Uterus (tissue), 4 donors: ENCODE results near the gene CTDSP2. TPM values are rescaled to one million over a fixed set of nuclear protein-coding genes. Genes with fewer than 3 reads are reported as not detected.

Experiments
- DNase-seq, 2 donors: peaks; one replicate each; pipeline ENCODE4 v3.0.0-alpha.2; 2019 to 2020
- H3K27ac ChIP-seq, 2 donors: fragments of 200-600 bp; sonication (generic); 1 replicate in 1 of 2; 2 replicates in 1 of 2; pipeline ENCODE4 v1.5.1; 2016 to 2018
- H3K27me3 ChIP-seq, 2 donors: fragments of 200-600 bp; sonication (generic); one replicate each; pipeline ENCODE4 v1.5.1; 2018 to 2019; ENCODE audit warnings: control low read depth in 1 of 2
- H3K36me3 ChIP-seq, 2 donors: fragments of 200-600 bp; sonication (generic); one replicate each; pipeline ENCODE4 v1.5.1; 2019; ENCODE audit warnings: control low read depth in 1 of 2
- H3K4me1 ChIP-seq, 2 donors: fragments of 200-600 bp; sonication (generic); one replicate each; pipeline ENCODE4 v1.5.1; 2018 to 2019; ENCODE audit warnings: control low read depth in 1 of 2
- H3K4me3 ChIP-seq, 2 donors: fragments of 200-600 bp; sonication (generic); 1 replicate in 1 of 2; 2 replicates in 1 of 2; pipeline ENCODE4 v1.5.1; 2018 to 2019; ENCODE audit warnings: mild to moderate bottlenecking in 1 of 2
- H3K9me3 ChIP-seq, 2 donors: fragments of 200-600 bp; sonication (generic); one replicate each; pipeline ENCODE4 v1.5.1; 2019; ENCODE audit warnings: control low read depth in 1 of 2
- POLR2A ChIP-seq, 2 donors: fragments of 450-650 bp; IDR thresholded peaks; one replicate each; pipeline ENCODE4 v1.6.1; 2016; ENCODE audit warnings: antibody characterized with exemption in 2 of 2, mild to moderate bottlenecking in 1 of 2, moderate library complexity in 1 of 2
- intact Hi-C: fragments of 100-400 bp; cut with DNase I; formaldehyde crosslinking; loops from one replicate; pipeline ENCODE4 v1.15.1; 2023; ENCODE audit warnings: low total_unique reads
- total RNA-seq, 4 donors: library from RNA; depleted of rRNA in 3 of 4; stranded (reverse); fragments of >200 nt in 3 of 4; gene quantifications; one replicate each; pipeline versions ENCODE4 v1.1.0 to v1.2.4, GENCODE V29; 2014 to 2023
- TF ChIP-seq, protein P1 (sequence below), 4 experiments: fragments of 200-600 bp in 2 of 4; fragments of 450-650 bp in 2 of 4; sonication (generic) in 2 of 4; IDR thresholded peaks; one replicate each; pipeline ENCODE4 v1.5.1; 2016 to 2019; ENCODE audit warnings: antibody characterized with exemption in 4 of 4, mild to moderate bottlenecking in 2 of 4, moderate library complexity in 1 of 4
- donor health status: DM: yes; HTN: yes; CAD: no.

Gene CTDSP2
- total RNA-seq, 4 donors from 2014 or later, result 66.2 to 212 (median 90.9) TPM

DNA sequence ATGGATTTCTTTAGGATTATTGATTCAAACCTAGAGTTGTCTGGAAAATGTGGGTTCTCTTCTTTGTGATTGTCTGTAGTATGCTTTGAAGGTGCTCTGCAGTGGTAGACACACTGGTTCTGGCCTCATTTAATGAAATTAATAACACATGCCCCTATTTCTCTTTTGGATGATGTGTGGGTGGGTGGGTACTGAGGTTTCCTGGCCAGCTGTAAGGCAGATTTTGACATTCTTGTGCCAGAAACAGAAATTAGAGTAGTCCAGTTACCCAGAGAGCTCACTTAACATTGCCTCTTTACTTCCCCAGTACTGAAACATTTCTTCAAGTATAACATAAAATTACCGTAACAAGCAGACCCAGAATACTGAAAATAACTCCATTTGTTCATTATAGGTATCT, 49.5 kb downstream of the CTDSP2 start:
- intact Hi-C loops, result no loop called here
- Histone ChIP-seq H3K4me1 (no peaks in the 10 kb centered on the region), H3K4me3 (no peak overlapping the region), H3K27me3 (no peaks in the 10 kb centered on the region), H3K36me3 (no peaks in the 10 kb centered on the region), H3K9me3 (no peaks in the 10 kb centered on the region), H3K27ac (no peak overlapping the region)
- TF ChIP-seq, protein P1, sequence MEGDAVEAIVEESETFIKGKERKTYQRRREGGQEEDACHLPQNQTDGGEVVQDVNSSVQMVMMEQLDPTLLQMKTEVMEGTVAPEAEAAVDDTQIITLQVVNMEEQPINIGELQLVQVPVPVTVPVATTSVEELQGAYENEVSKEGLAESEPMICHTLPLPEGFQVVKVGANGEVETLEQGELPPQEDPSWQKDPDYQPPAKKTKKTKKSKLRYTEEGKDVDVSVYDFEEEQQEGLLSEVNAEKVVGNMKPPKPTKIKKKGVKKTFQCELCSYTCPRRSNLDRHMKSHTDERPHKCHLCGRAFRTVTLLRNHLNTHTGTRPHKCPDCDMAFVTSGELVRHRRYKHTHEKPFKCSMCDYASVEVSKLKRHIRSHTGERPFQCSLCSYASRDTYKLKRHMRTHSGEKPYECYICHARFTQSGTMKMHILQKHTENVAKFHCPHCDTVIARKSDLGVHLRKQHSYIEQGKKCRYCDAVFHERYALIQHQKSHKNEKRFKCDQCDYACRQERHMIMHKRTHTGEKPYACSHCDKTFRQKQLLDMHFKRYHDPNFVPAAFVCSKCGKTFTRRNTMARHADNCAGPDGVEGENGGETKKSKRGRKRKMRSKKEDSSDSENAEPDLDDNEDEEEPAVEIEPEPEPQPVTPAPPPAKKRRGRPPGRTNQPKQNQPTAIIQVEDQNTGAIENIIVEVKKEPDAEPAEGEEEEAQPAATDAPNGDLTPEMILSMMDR (IDR thresholded peaks at IDR 0.05), result no peak
- no peak for TF ChIP-seq POLR2A (IDR thresholded peaks at IDR 0.05)
- DNase-seq, result no peak

DNA sequence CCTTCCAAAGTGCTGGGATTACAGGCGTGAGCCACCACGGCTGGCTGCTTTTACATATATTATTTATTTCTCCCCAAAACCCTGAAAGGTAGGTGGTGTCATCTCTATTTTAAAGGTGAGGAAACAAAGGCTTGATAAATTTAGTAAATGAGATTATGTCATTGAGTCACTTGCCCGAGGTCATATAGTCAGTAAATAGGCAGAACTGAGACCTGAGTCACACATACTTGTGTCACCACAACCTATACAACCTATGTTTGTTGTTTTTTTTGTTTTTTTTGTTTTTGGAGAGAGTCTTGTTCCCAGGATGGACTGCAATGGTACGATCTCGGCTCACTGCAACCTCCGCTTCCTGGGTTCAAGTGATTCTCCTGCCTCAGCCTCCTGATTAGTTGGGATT, 51.2 kb downstream of the CTDSP2 start:
- Histone ChIP-seq H3K36me3 (no peaks in the 10 kb centered on the region), H3K27me3 (no peaks in the 10 kb centered on the region), H3K4me1 (no peaks in the 10 kb centered on the region), H3K9me3 (no peaks in the 10 kb centered on the region), H3K4me3 (no peak overlapping the region), H3K27ac (no peak overlapping the region)
- intact Hi-C loops, result no loop called here
- no peak for DNase-seq
- TF ChIP-seq, protein P1 (IDR thresholded peaks at IDR 0.05), result no peak
- TF ChIP-seq POLR2A (IDR thresholded peaks at IDR 0.05), result no peak

DNA sequence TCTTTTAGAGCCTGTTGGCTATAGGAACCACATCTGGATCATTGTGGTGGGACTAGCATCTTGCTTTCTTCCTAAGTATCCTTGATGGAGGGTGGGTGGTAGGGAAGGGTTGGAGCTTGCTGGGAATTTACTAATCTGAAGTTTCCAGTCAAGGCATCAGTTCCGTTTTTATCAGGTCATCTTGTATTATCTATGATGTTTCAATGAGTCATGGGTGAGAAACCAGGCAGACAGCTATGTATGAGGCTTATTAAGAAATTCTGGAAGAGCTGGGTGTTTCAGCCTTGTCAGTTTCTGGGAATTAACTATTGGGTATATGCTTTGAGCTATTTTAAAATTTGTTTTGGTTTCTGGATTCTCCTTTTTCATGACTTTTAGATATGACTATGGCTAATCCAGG, 52.6 kb downstream of the CTDSP2 start:
- Histone ChIP-seq H3K36me3 (no peaks in the 10 kb centered on the region), H3K27ac (no peak overlapping the region), H3K27me3 (no peaks in the 10 kb centered on the region), H3K4me1 (no peaks in the 10 kb centered on the region), H3K4me3 (no peak overlapping the region), H3K9me3 (no peaks in the 10 kb centered on the region)
- DNase-seq, result no peak
- intact Hi-C loops, result no loop called here
- no peak for TF ChIP-seq POLR2A (IDR thresholded peaks at IDR 0.05)
- TF ChIP-seq, protein P1 (IDR thresholded peaks at IDR 0.05), result no peak

DNA sequence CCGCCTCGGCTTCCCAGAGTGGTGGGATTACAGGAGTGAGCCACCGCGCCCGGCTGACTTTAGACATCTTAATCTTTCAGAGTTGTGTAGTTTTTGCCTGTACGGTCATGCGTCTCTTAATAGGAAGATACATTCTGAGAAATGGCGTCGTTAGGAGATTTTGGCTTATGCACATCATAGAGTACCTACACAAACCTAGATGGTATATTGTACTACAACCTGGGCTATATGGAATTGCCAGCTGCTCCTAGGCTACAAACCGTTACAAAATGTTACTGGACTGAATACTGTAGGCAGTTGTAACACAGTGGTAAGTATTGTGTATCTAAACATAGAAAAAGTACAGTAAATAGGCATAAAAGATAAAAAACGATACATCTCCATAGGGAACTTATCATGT, 62.7 kb downstream of the CTDSP2 start:
- Histone ChIP-seq H3K4me1 (no peaks in the 10 kb centered on the region), H3K27ac (no peak overlapping the region), H3K27me3 (no peaks in the 10 kb centered on the region), H3K4me3 (peak overlapping the region in 1 of 2 donors; percentile 68), H3K9me3 (no peaks in the 10 kb centered on the region), H3K36me3 (no peaks in the 10 kb centered on the region)
- TF ChIP-seq, protein P1 (IDR thresholded peaks at IDR 0.05), result no peak
- TF ChIP-seq POLR2A (IDR thresholded peaks at IDR 0.05), result no peak
- intact Hi-C loops, result no loop called here
- no peak for DNase-seq

DNA sequence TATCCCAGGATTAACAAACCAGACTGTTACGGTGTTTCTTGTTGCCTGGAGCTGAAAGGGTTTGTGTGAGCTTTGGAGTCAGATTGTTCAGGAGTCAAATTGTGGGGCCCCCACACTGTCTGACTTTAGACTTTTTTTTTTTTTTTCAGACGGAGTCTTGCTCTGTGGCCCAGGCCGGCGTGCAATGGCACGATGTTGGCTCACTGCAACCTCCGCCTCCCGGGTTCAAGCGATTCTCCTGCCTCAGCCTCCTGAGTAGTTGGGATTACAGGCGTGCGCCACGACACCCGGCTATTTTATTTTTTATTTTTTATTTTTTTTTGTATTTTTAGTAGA, 63.1 kb downstream of the CTDSP2 start:
- H3K36me3 ChIP-seq, result no peaks in the 10 kb centered on the region
- no peaks in the 10 kb centered on the region for H3K4me1 ChIP-seq
- H3K27ac ChIP-seq, result no peak overlapping the region
- TF ChIP-seq POLR2A (IDR thresholded peaks at IDR 0.05), result no peak
- TF ChIP-seq, protein P1 (IDR thresholded peaks at IDR 0.05), result no peak
- H3K27me3 ChIP-seq, result no peaks in the 10 kb centered on the region
- H3K9me3 ChIP-seq, result no peaks in the 10 kb centered on the region
- intact Hi-C loops, result no loop called here
- DNase-seq, result no peak
- peak overlapping the region; percentile 68 to 91 for H3K4me3 ChIP-seq
